BJ (cell line): ENCODE results near the gene EDEM2. TPM values are rescaled to one million over a fixed set of nuclear protein-coding genes. Genes with fewer than 3 reads are reported as not detected.
"Not testable (repeated sequence)": the region's sequence is repeated elsewhere in the genome, so short reads cannot be mapped to it uniquely, and the experiment has no call there.

Experiments
- CTCF ChIA-PET: fragments of 350-600 bp; formaldehyde crosslinking; extraction: SDS; loops from one replicate; lab custom pipeline; 2021; ENCODE audit warnings: antibody characterized with exemption, inconsistent platforms; lab: Yijun Ruan, JAX
- POLR2A ChIA-PET: fragments of 300-600 bp; sonication (Branson Sonifier 250); formaldehyde crosslinking; extraction: SDS; loops from one replicate; lab custom pipeline; 2021; ENCODE audit warnings: antibody characterized with exemption; lab: Charles Lee
- DNase-seq: peaks from one replicate; pipeline ENCODE4 v3.0.0-alpha.2; 2011; ENCODE audit warnings: low read depth
- H3K27me3 ChIP-seq: 2 replicates; pipeline ENCODE4 v1.6.0; 2011; ENCODE audit warnings: low read length; ENCODE audit not compliant: control insufficient read depth, insufficient read depth
- H3K36me3 ChIP-seq: 2 replicates; pipeline ENCODE4 v1.5.1; 2011; ENCODE audit warnings: low read length; ENCODE audit not compliant: control insufficient read depth, insufficient read depth
- H3K4me3 ChIP-seq: 2 replicates; pipeline ENCODE4 v1.5.1; 2011; ENCODE audit warnings: low read depth, mild to moderate bottlenecking, control low read depth, low read length
- polyA plus RNA-seq: library from polyadenylated mRNA; depleted of rRNA; stranded (reverse); fragments of >200 nt; gene quantifications from 2 replicates; pipeline ENCODE4 v1.2.3, GENCODE V29; 2011
- TF ChIP-seq, protein P1 (sequence below): IDR thresholded peaks from 2 replicates; pipeline ENCODE4 v1.5.1; 2011; ENCODE audit warnings: low read depth, mild to moderate bottlenecking, control low read depth, inconsistent platforms, low read length, moderate library complexity; ENCODE audit not compliant: insufficient read depth

Gene EDEM2
- polyA plus RNA-seq, 1 experiment, result 24.7 TPM

DNA sequence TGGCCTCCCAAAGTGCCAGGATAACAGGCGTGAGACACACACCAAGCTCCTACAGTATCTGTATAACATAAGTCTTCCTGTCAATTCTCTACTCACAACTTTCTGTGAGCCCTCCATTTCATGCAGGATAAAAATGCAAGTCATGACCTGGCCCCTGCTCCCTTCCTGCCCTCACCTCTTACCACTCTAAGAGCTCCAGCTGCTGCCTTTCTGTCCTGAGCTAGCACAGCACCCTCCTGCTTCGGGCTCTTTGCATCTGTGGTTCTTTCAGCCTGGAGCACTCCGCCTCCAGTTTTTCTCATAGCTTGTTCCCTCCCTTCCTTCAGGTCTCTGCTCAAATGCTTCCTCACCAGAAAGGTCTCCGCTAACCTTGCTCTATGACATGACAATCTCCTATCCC is 30.9 kb downstream of the EDEM2 start:
- Histone ChIP-seq H3K27me3 (no peaks in the 10 kb centered on the region), H3K36me3 (peaks cover 5% of the 10 kb centered on the region), H3K4me3 (no peak overlapping the region)
- no peak for DNase-seq
- CTCF ChIA-PET, result interaction anchor here (0.6 to 2.1 kb wide), 2 partner anchors 20 to 283 kb away, joined by 3 to 12 read pairs; no protein-coding TSS in a partner anchor
- TF ChIP-seq, protein P1, sequence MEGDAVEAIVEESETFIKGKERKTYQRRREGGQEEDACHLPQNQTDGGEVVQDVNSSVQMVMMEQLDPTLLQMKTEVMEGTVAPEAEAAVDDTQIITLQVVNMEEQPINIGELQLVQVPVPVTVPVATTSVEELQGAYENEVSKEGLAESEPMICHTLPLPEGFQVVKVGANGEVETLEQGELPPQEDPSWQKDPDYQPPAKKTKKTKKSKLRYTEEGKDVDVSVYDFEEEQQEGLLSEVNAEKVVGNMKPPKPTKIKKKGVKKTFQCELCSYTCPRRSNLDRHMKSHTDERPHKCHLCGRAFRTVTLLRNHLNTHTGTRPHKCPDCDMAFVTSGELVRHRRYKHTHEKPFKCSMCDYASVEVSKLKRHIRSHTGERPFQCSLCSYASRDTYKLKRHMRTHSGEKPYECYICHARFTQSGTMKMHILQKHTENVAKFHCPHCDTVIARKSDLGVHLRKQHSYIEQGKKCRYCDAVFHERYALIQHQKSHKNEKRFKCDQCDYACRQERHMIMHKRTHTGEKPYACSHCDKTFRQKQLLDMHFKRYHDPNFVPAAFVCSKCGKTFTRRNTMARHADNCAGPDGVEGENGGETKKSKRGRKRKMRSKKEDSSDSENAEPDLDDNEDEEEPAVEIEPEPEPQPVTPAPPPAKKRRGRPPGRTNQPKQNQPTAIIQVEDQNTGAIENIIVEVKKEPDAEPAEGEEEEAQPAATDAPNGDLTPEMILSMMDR, result no peak
- POLR2A ChIA-PET, result no interaction called here

DNA sequence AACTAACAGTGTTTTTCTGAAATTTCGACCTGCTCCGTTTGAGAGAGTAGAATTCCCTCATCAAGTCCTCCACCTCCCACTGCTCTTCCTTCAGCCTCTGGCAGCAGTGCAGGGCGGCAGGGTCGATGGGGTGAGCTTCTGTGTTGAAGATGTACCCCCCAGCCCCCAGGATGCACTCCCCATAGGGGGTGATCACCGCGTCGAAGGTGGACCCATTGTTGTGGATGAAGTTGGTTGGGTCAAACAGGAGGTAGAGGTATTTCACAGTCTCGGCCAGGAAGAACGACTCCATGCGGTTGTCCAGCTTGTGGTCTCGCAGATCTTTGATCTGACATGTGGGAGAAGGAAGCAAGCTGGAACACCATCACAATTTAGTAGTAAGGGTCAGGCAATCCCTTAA is 31.5 kb downstream of the EDEM2 start:
- ChIA-PET CTCF (interaction anchor here (0.6 to 2.1 kb wide), 2 partner anchors 20 to 50 kb away, joined by 3 to 12 read pairs; no protein-coding TSS in a partner anchor), POLR2A (no interaction called here)

DNA sequence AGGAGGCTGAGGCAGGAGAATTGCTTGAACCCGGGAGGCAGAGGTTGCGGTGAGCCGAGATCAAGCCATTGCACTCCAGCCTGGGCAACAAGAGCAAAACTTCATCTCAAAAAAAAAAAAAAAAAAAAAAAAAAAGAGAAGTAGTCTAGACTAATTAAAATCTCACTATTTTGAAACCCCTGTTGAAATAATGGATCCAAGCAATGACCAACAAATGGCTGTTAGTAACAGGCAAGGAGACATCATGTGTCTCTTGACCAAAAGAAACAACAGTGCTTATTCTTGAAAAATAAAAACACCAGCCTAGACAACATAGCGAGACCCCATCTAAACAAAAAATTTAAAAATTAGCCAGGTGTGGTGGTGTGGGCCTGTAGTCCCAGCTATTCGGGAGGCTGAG is 34.9 kb downstream of the EDEM2 start:
- CTCF ChIA-PET, result interaction anchor here (3.4 kb wide), 1 partner anchor 17 kb away, joined by 20 read pairs; no protein-coding TSS in a partner anchor
- H3K36me3 ChIP-seq, DNase-seq, H3K4me3 ChIP-seq, POLR2A ChIA-PET, H3K27me3 ChIP-seq: not testable (repeated sequence)

More for the DNA sequence above, 31.5 kb downstream of the EDEM2 start:
- Histone ChIP-seq H3K36me3 (peaks cover 5% of the 10 kb centered on the region), H3K4me3 (no peak overlapping the region), H3K27me3 (no peaks in the 10 kb centered on the region)
- TF ChIP-seq, protein P1, result no peak
- no peak for DNase-seq

DNA sequence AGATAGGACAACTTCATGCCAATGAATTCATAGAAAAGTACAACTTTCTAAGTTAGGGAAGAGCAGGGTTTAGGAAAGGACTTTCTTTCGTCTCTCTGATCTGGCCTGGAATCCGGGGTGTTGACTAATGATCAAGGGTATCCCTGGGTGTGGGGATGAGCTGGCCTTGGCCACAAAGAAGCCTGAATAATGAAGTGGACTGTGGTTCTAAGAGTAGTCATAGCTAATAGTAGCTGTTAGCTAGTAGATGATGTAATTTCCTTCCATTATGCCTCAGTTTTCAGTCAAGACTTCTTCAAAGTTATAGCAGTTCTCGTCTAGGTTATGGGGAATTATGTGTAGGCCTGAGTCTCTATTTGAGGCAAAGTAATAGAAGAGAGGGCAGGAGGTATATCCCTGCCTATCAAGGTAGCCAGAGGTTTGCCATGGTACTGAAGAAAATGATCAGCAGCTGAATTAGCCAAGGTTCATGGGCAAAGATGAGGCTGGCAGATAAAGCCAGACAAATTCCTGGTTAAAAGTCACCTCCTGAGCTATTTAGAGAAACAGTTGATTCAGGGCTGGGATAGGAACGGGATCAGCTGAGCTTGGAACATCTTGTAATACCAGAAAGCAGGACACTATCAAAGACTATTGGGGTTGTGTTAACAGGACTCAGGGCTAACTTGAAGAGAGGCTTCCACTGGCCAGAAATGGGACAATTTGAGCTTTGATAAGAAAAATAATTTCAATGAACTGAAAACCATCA is 35.8 kb downstream of the EDEM2 start:
- Histone ChIP-seq H3K4me3 (no peak overlapping the region), H3K36me3 (peaks cover 5% of the 10 kb centered on the region; the same call in 1 of the 2 replicates), H3K27me3 (no peaks in the 10 kb centered on the region)
- TF ChIP-seq, protein P1, result no peak
- ChIA-PET POLR2A (no interaction called here), CTCF (interaction anchor here (0.7 to 3.4 kb wide), 4 partner anchors 11 to 1573 kb away, joined by 3 to 20 read pairs (median 4); partner anchors contain the start of gene TRPC4AP)
- DNase-seq, result peak; percentile 55

DNA sequence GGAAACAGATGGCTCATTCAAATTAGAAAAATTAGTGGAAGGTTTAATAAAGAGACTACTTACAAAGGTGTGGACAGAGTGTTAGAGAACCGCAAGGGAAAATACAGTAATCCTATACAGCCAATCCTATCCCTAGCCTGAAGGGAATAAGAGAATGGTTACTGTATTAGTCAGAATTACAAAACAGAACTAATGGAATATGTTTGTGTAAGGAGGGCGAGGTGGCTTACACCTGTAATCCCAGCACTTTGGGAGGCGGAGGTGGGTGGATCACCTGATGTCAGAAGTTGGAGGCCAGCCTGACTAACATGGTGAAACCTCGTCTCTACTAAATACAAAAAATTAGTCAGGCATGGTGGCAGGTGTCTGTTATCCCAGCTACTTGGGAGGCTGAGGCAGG is 38.2 kb downstream of the EDEM2 start:
- Histone ChIP-seq H3K27me3 (no peaks in the 10 kb centered on the region), H3K4me3 (no peak overlapping the region), H3K36me3 (no peaks in the 10 kb centered on the region)
- POLR2A ChIA-PET, result no interaction called here
- TF ChIP-seq, protein P1, result no peak
- CTCF ChIA-PET, result no interaction called here
- no peak for DNase-seq
